Aorta (tissue), 5 donors: Measurements from ENCODE around the gene LAMA3. TPM values are rescaled to one million over a fixed set of nuclear protein-coding genes. Genes with fewer than 3 reads are reported as not detected.

ENCODE experiments used
- ATAC-seq: fragments of 200-7000 bp; cut with Tn5 transposase; one replicate; pipeline ENCODE4 v1.9.1; 2022; ENCODE audit warnings: moderate library complexity; ENCODE audit not compliant: low FRiP score
- DNase-seq, 2 donors: peaks; one replicate each; pipeline ENCODE4 v3.0.0-alpha.2; 2020
- H3K27ac ChIP-seq, 2 donors: one replicate each; pipeline ENCODE4 v1.5.1; 2013; ENCODE audit warnings: low read length in 2 of 2, mild to moderate bottlenecking in 2 of 2, moderate library complexity in 2 of 2, control low read depth in 1 of 2, inconsistent platforms in 1 of 2, low read depth in 1 of 2
- H3K27me3 ChIP-seq, 2 donors: one replicate each; pipeline ENCODE4 v1.6.1; 2013; ENCODE audit warnings: control low read depth in 1 of 2, low read length in 1 of 2, mild to moderate bottlenecking in 1 of 2, moderate library complexity in 1 of 2; ENCODE audit not compliant: insufficient read depth in 2 of 2, control insufficient read depth in 1 of 2
- H3K36me3 ChIP-seq, 2 donors: one replicate each; pipeline ENCODE4 v1.6.1; 2013; ENCODE audit warnings: control low read depth in 1 of 2, low read length in 1 of 2, mild to moderate bottlenecking in 1 of 2; ENCODE audit not compliant: insufficient read depth in 2 of 2, control insufficient read depth in 1 of 2
- H3K4me1 ChIP-seq, 2 donors: one replicate each; pipeline ENCODE4 v1.6.1; 2013; ENCODE audit warnings: low read length in 2 of 2, control low read depth in 1 of 2, mild to moderate bottlenecking in 1 of 2, moderate library complexity in 1 of 2; ENCODE audit not compliant: insufficient read depth in 2 of 2, control insufficient read depth in 1 of 2
- H3K4me3 ChIP-seq, 2 donors: one replicate each; pipeline ENCODE4 v1.5.1; 2013; ENCODE audit warnings: low read length in 2 of 2, control low read depth in 1 of 2, mild to moderate bottlenecking in 1 of 2
- H3K9me3 ChIP-seq: one replicate; pipeline ENCODE4 v1.6.1; 2013; ENCODE audit warnings: mild to moderate bottlenecking, low read length; ENCODE audit not compliant: control insufficient read depth
- WGBS, 2 donors: extraction: QIAGEN DNeasy Blood & Tissue Kit; methylation state at CpG; one replicate each; pipeline ENCODE4 v1.1.7; 2013; 5-methylcytosine and 5-hydroxymethylcytosine counted together
- intact Hi-C, 2 donors: fragments of 100-400 bp; cut with DNase I; formaldehyde crosslinking; loops; one replicate each; pipeline versions ENCODE4 v1.14.2 to v1.15.0; 2022
- polyA plus RNA-seq, 2 donors: library from polyadenylated mRNA; stranded (reverse); fragments of 200-250 nt; gene quantifications; one replicate each; pipeline ENCODE4 v1.2.3, GENCODE V29; 2013
- total RNA-seq, 2 donors: library from RNA; stranded (reverse); fragmentation: NEBNext Ultra II Directional; extraction: Animal tissue kit (Norgen Biotek cat#: 25700); gene quantifications; one replicate each; pipeline ENCODE4 v1.2.1, GENCODE V29; 2021
- donor health status: healthy with polysubstance abuse.
- donor health status: Bipolar disorder and iron deficiency.
- donor health status: DM: no; HTN: no; CAD: no.
- donor health status: DM: no; HTN: no; CAD: no.
- donor health status: DM: yes; HTN: yes; CAD: no.

Gene LAMA3
- total and polyA plus RNA-seq, 4 donors = 3.4 to 29.0 (median 17.6) TPM

- Histone ChIP-seq H3K27me3 (no peaks in the 10 kb centered on the region), H3K4me3 (no peak overlapping the region), H3K27ac (no peak overlapping the region), H3K4me1 (no peaks in the 10 kb centered on the region), H3K9me3 (no peaks in the 10 kb centered on the region), H3K36me3 (no peaks in the 10 kb centered on the region)
- DNase-seq (no peak), ATAC-seq (no peak)
- WGBS, 2 donors = 92 to 93% methylated on average over 2 of the region's 2 CpGs
- intact Hi-C loops = no loop called here
Observed at GRCh38 chr18:24003903-24004640, 314.8 kb downstream of the LAMA3 start.

Other genes starting within 250 kb of the LAMA3 start
- gene RIOK3, start 236.2 kb upstream of the LAMA3 start, total RNA-seq = 10 to 100 TPM; 55.3 to 63.4 TPM
- 10 to 100 TPM; 43.0 to 66.5 TPM for gene RIOK3, start 236.2 kb upstream of the LAMA3 start, polyA plus RNA-seq
- 10 to 100 TPM; 22.7 to 33.6 TPM for gene RMC1, start 185.9 kb upstream of the LAMA3 start, total RNA-seq
- 10 to 100 TPM; 20.2 to 42.1 TPM for gene RMC1, start 185.9 kb upstream of the LAMA3 start, polyA plus RNA-seq
- 10 to 100 TPM; 57.6 to 81.0 TPM for gene NPC1, start 102.9 kb upstream of the LAMA3 start, total RNA-seq
- gene NPC1, start 102.9 kb upstream of the LAMA3 start, polyA plus RNA-seq = 10 to 100 TPM; 16.2 to 29.8 TPM
- 10 to 100 TPM; 10.2 to 28.6 TPM for gene ANKRD29, start 26.5 kb upstream of the LAMA3 start, total RNA-seq
- 10 to 100 TPM in 1 of 2 donors, 1 to 10 TPM in 1; 5.5 to 11.6 TPM for gene ANKRD29, start 26.5 kb upstream of the LAMA3 start, polyA plus RNA-seq